ENCODE results near the gene SYNE1.

DNA sequence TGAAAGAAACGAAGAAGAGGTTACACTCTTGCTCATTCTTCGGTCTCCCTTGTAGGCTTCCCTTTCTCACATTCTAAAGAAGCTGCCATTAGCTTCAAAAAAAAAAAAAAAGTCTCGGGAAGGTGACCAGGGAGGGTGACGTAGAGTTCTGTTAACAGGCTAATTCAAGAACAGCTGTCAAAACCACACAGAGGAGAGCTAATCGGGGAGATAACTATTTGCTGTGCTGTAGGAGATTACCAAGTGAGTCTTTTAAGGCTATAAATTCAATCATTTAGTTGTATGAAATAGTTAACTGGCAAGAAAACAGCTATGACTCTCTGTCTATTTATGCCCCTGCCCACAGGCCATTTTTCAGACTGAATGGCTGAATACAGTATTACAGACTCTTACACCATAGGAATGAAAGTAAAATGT, 256.8 kb downstream of the SYNE1 start:
- TF ChIP-seq SMARCA5 (IDR thresholded peaks at IDR 0.05) (no peak), DPF2 (IDR thresholded peaks at IDR 0.05) (no peak)
